Measurements from ENCODE around the gene CEP72.
"Not testable (repeated sequence)": the region's sequence is repeated elsewhere in the genome, so short reads cannot be mapped to it uniquely, and the experiment has no call there.

DNA sequence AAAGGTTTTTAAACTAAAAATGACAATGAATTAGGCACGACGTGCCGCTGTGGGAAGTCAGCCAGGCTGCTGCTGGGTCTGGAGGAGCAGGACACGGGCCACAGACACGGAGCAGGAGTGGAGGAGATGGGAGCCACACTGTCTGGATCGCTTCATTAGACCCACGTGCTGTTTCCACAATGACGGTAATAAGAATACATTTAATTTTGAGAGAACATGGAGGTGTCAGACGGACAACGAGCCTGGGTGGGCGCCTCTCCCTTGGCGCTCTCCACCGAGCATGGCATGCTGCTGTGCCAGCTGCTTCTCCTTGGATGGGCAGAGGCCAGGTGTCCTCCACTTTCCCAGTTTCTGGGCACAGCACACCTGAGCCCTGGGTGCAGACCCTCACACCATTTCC lies 68.7 kb downstream of the CEP72 start:
- TF ChIP-seq, protein P1, sequence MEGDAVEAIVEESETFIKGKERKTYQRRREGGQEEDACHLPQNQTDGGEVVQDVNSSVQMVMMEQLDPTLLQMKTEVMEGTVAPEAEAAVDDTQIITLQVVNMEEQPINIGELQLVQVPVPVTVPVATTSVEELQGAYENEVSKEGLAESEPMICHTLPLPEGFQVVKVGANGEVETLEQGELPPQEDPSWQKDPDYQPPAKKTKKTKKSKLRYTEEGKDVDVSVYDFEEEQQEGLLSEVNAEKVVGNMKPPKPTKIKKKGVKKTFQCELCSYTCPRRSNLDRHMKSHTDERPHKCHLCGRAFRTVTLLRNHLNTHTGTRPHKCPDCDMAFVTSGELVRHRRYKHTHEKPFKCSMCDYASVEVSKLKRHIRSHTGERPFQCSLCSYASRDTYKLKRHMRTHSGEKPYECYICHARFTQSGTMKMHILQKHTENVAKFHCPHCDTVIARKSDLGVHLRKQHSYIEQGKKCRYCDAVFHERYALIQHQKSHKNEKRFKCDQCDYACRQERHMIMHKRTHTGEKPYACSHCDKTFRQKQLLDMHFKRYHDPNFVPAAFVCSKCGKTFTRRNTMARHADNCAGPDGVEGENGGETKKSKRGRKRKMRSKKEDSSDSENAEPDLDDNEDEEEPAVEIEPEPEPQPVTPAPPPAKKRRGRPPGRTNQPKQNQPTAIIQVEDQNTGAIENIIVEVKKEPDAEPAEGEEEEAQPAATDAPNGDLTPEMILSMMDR (IDR thresholded peaks at IDR 0.05): not testable (repeated sequence)
- TF ChIP-seq POLR2A (IDR thresholded peaks at IDR 0.05): not testable (repeated sequence)

All from heart left ventricle (tissue), 13 donors.